IPS-11a (cell line): ENCODE measurements around the gene FBXW4.

Experiments used
- H3K4me3 ChIP-seq: one replicate; pipeline ENCODE4 v1.5.1; 2013; ENCODE audit warnings: low read depth, low read length, control low read depth

Gene FBXW4, protein sequence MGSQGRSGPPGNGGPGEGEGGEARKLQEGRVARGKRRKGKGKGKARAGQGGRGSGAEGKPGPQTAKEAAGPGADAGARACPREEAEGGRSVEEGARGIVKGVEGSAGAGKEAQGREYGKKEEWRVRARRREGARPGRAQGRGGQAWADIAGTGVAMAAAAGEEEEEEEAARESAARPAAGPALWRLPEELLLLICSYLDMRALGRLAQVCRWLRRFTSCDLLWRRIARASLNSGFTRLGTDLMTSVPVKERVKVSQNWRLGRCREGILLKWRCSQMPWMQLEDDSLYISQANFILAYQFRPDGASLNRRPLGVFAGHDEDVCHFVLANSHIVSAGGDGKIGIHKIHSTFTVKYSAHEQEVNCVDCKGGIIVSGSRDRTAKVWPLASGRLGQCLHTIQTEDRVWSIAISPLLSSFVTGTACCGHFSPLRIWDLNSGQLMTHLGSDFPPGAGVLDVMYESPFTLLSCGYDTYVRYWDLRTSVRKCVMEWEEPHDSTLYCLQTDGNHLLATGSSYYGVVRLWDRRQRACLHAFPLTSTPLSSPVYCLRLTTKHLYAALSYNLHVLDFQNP

DNA sequence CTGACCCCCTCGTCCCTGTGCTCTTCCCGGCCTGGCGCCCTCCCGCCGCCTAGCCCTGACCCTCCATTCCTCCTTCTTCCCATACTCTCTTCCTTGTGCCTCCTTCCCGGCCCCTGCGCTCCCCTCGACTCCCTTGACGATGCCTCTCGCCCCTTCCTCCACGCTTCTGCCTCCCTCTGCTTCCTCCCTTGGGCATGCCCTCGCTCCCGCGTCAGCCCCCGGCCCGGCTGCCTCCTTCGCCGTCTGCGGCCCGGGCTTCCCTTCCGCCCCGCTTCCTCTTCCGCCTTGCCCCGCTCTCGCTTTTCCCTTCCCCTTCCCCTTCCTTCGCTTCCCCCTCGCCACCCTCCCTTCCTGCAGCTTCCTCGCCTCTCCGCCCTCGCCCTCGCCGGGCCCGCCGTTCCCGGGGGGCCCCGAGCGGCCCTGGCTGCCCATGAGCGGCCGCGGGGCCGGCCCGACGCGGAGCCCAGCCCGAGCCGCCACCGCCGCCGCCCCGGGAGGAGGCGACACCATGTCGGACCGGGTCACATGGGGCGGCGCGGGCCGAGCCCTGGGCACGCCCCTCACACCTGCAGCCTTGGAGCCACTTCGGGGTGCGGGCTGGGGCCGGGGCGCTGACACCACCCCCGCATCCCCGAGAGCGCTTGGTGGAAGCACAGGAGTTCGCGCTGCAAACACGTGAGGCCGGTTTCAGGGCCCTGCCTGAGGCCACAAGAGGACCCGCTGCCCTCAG, at the start of gene FBXW4:
Gene FBXW4, minus strand, starts transcription at position 497 of the 730 bp plus-strand sequence. Its CDS starts 65 bp downstream, at position 432.
- H3K4me3 ChIP-seq: peak within 1 kb of the TSS; percentile 72

- no peak overlapping the region for H3K4me3 ChIP-seq
Measured at GRCh38 chr10:101744267-101744666, 49.3 kb upstream of the FBXW4 start.

DNA sequence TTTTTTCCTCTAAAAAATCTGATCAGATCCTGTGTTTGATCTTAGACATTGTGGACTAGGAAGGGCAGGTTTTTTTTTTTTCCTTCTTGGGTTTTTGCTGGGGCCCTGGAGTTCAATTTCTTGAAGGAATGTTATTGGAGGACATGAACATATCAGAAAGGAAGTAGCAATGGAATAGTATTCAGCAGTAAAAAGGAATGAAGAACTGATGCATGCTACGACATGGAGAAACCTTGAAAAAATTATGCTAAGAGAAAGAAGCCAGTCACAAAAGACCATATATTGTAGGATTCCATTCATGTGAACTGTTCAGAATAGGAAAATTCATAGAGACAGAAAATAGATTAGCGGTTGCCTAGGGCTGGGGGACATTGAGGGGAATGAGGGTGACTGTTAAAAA, 47.0 kb upstream of the FBXW4 start:
- no peak overlapping the region for H3K4me3 ChIP-seq

- no peak overlapping the region for H3K4me3 ChIP-seq
Measured at GRCh38 chr10:101736666-101737065, 41.7 kb upstream of the FBXW4 start.

GRCh38 chr10:101732096-101732495, 37.1 kb upstream of the FBXW4 start:
- H3K4me3 ChIP-seq: no peak overlapping the region

DNA sequence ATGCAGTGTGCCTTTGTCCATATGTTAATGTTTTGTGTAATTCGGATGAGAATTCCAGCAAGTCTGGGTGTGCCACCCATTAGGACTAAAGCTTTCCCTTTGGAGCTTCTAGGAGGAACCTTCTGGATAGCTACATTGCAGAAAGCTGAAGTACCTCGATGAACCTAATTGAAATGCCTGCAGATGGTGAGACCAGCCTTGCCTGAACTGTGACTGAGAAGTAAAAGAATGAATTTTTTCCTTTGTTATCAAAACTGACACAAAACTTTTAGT, 31.1 kb upstream of the FBXW4 start:
- H3K4me3 ChIP-seq: no peak overlapping the region

GRCh38 chr10:101725296-101726114, 30.5 kb upstream of the FBXW4 start:
- no peak overlapping the region for H3K4me3 ChIP-seq

GRCh38 chr10:101724446-101724845, 29.5 kb upstream of the FBXW4 start:
- no peak overlapping the region for H3K4me3 ChIP-seq

GRCh38 chr10:101723176-101723575, 28.2 kb upstream of the FBXW4 start:
- no peak overlapping the region for H3K4me3 ChIP-seq

DNA sequence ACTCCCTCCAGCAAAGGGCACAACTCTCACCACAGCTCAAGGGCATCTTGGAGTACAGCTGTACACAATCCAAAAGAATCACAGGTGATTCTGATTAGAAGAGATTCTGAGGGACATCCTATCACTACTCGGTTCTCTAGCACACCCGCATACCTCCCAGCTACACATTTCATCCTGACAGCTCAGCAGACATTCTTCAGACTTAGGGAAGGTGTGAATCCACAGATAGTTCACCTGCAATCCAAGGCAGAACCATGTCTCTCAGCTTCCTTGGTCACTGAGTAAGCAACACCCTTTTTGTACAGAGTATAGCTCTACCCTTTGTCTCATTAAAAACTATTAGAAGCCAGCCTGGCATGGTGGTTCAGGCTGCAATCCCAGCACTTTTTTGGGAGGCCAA, 26.8 kb upstream of the FBXW4 start:
- no peak overlapping the region for H3K4me3 ChIP-seq

DNA sequence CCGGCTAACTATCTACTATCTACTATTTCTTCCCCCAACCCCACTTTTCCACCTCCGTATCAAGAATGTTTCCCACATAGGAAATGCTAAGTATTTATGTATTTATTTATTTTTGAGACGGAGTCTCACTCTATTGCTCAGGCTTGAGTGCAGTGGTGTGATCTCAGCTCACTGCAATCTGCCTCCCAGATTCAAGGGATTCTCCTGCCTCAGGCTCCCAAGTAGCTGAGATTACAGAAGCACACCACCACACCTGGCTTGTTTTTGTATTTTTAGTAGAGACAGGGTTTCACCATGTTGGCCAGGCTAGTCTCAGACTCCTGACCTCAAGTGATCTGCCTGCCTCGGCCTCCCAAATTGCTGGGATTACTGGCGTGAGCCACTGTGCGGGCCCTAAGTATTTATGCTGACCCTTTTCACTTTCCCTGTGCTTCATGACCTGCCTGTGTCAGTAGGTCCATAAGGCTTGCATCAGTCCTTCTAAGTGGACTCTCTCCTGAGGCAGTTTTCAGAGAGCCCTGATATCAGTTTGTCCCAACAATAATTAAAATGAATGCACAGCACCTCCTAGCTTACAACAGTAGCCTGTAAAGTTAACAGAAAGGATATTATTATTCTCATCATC, 25.7 kb upstream of the FBXW4 start:
- no peak overlapping the region for H3K4me3 ChIP-seq

- H3K4me3 ChIP-seq: no peak overlapping the region
Measured at GRCh38 chr10:101718690-101719275, 23.8 kb upstream of the FBXW4 start.

GRCh38 chr10:101716891-101717659, 22.1 kb upstream of the FBXW4 start:
- H3K4me3 ChIP-seq: no peak overlapping the region

GRCh38 chr10:101712997-101713396, 18.0 kb upstream of the FBXW4 start:
- no peak overlapping the region for H3K4me3 ChIP-seq

DNA sequence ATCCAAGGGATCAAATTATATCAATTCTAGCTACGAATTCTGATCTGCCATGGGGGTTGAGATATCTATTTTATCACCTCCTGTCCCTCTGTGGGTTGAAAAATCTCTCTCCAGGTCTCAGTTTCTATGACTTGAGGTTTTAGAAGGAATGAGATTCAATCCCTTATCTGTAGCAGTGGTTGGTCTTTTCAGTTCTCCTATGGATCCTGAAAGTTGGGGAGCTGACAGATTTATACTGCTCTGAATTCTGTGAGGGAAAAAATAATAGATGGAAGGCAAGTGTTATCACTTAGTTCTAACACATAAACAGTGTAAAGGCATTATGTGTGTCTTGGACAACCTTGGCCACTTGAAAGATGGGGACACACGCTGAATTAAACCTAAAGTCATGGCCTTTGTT, 15.8 kb upstream of the FBXW4 start:
- no peak overlapping the region for H3K4me3 ChIP-seq

GRCh38 chr10:101710059-101710695, 15.2 kb upstream of the FBXW4 start:
- no peak overlapping the region for H3K4me3 ChIP-seq

GRCh38 chr10:101709359-101710058, 14.5 kb upstream of the FBXW4 start:
- no peak overlapping the region for H3K4me3 ChIP-seq

DNA sequence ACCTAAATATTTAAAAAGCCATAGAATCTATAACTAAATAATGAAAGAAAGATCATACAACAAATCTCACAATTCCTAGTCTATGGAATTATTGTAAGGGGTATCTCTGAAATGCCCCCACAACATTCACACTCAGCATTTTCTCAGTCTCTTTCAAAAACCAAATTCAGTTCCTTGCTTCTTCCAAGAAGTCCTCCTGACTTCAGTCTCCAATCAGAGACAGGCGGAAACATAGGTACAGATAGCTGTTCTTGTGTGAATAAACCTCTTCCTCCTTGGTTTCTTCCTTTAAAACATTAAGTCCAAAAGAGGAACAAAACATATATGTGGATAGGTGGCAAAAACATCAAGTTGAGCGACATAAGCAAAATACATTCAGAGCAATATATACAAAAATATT, 13.9 kb upstream of the FBXW4 start:
- no peak overlapping the region for H3K4me3 ChIP-seq

DNA sequence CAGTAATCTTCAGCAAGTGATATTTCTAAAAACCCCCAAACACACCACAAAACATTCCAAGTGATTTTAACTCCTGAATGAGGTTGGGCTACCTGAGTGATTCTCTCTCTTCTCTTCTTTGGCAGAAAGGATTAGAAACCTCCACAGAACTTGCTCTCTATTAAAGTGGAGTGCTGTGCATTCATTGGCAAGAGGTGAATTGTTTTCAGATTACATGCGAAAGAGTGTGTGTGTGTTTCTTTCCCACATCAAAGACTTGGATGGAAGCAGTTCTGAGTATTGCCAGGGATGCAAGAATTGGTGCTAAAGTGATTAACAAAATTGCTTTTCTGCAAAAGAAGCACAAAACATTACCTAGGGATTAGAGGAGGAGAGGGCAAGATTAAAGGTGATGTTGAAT, 13.1 kb upstream of the FBXW4 start:
- H3K4me3 ChIP-seq: no peak overlapping the region
